HG03097 (cell line): Measurements from ENCODE around the gene JAGN1.

ENCODE experiments used
- ATAC-seq: cut with Tn5 transposase; IDR thresholded peaks from one replicate; pipeline ENCODE4 v1.9.1; 2021; ENCODE audit not compliant: unreplicated experiment, low FRiP score

The JAGN1 gene

DNA sequence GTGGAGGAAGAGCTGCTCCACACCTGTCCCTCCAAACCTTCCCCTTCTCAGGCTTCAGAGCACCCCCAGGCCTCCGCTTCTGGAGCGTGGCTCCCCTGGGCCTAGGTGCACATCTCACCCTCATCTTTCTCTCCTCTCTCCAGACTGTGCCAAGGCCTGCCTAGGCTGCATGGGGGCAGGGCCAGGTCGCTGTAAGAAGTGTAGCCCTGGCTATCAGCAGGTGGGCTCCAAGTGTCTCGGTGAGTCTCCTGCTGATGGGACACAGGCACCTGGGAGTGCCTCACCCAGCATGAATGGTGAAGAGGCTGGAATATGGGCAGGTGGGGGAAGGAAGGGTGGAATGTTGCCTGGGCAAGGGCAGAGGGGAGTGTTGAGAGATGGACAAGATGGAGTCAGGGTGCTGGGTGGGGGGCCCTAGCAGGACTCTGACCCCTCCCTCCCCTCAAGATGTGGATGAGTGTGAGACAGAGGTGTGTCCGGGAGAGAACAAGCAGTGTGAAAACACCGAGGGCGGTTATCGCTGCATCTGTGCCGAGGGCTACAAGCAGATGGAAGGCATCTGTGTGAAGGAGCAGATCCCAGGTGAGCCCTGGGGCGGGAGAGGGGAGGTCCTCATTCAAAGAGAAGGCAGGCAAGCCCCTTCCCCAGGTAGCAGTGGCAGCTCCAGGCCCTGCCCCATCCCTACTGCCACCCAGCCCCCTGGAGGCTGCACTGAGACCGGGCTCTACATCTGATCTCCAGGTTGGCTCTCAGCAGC lies 52.7 kb downstream of the JAGN1 start:
- no peak for ATAC-seq
